ENCODE data around the gene PLA1A.

PLA1A gene

GRCh38 chr3:119571230-119571629 lies 26.5 kb upstream of the PLA1A start:
- no peak for DNase-seq
- Mint-ChIP-seq H3K9me3 (peaks cover 17% of the 10 kb centered on the region), H3K4me3 (no peak overlapping the region), H3K4me1 (peaks cover 25% of the 10 kb centered on the region), H3K36me3 (ENCODE audit: low read depth) (no peaks in the 10 kb centered on the region), H3K27me3 (ENCODE audit: low read depth, poor library complexity) (peaks cover 13% of the 10 kb centered on the region), H3K27ac (no peak overlapping the region)
- no peak for TF ChIP-seq CTCF (IDR thresholded peaks at IDR 0.05)

DNA sequence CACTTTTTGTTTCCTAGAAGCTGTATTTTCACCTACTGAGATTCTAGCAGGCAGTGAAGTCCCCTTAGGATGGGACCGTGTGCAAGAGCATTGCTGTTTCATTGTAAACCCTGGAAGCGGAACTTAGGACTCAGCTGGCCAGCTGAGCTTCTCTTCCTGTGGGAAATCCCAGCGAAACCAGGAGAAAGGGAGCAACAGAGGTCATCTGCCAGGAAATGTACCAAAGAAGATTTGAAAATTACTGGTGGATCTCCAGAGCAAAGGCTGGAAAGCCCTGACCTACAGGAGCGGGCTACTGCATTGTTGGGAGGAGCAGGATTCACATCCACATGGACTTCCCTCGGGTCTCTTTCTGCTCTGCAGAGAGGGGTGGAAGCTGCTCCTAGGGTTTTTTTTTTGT lies 26.0 kb upstream of the PLA1A start:
- peaks cover 17% of the 10 kb centered on the region for H3K9me3 Mint-ChIP-seq
- DNase-seq, result no peak
- no peaks in the 10 kb centered on the region for H3K36me3 Mint-ChIP-seq (ENCODE audit: low read depth)
- no peak overlapping the region for H3K4me3 Mint-ChIP-seq
- peaks cover 11% of the 10 kb centered on the region for H3K27me3 Mint-ChIP-seq (ENCODE audit: low read depth, poor library complexity)
- peaks cover 25% of the 10 kb centered on the region for H3K4me1 Mint-ChIP-seq
- no peak overlapping the region for H3K27ac Mint-ChIP-seq
- TF ChIP-seq CTCF (IDR thresholded peaks at IDR 0.05), result no peak

DNA sequence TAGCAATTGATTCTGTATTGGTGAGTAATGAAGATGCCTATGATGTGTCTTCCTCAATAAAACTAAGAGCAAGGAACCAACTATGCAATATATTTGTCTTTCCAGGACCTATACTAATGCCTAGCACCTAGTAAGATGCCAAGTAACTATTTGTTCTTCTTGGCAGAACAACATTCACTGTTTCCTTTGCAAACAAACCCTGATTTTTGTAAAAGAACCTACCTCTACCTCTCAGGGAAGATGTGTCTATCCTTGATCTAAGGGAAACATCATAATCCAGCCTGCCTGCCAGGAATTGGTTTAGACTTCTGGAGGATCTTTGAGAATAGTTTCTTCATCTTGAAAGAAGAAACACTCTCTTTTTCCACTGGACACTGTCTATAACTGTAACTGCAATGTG lies 22.2 kb upstream of the PLA1A start:
- H3K27me3 Mint-ChIP-seq (ENCODE audit: low read depth, poor library complexity), result peaks cover 20% of the 10 kb centered on the region
- DNase-seq, result no peak
- H3K9me3 Mint-ChIP-seq, result no peaks in the 10 kb centered on the region
- H3K36me3 Mint-ChIP-seq (ENCODE audit: low read depth), result no peaks in the 10 kb centered on the region
- H3K4me3 Mint-ChIP-seq, result no peak overlapping the region
- H3K27ac Mint-ChIP-seq, result no peak overlapping the region
- no peak for TF ChIP-seq CTCF (IDR thresholded peaks at IDR 0.05)
- peaks cover 35% of the 10 kb centered on the region for H3K4me1 Mint-ChIP-seq

DNA sequence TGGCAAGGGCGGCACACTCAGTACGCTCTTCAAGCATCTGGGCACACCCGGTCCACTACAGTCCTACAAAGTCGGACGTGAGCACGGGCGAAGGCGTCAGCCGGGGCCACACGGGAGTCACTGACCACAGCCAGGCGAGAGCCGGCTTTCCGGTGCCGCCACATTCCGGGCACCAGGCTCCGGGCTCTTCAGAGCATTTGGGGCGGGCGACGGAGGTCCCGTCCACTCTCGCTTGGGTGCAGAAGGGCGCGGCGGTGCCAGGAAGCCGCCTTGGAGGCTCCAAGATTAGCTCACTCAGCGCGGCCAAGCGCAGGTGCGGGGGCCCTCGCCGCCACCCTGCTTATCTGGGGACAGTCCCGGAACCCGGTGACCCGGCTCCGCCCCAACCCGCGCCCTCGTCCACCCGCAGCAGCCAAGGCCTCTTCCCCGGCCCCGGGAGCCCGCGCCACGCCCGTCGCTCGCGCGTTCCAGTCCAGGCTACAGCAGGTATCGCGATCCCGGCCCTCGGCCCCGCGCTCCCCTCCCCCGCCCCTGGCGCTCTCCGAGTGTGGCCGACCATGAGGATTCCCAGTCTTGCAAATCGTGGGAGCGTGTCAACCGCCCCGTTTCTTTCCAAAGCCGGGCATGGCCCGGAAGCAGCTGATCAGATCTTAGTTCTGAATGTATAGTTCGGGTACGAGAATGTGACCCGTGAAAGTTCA lies 18.2 kb upstream of the PLA1A start, which contains the start of gene ADPRH:
Gene ADPRH, plus strand, starts transcription at position 127 of the 701 bp plus-strand sequence. CDS start 2,678 bp downstream, outside the sequence.
- no peaks in the 10 kb centered on the region for H3K36me3 Mint-ChIP-seq (ENCODE audit: low read depth)
- peak; percentile 85 for DNase-seq

GRCh38 chr3:119580067-119580760 lies 17.5 kb upstream of the PLA1A start:
- peak overlapping the region; percentile 67 for H3K27ac Mint-ChIP-seq
- DNase-seq, result peak; percentile 16
- peaks cover 27% of the 10 kb centered on the region for H3K4me1 Mint-ChIP-seq
- H3K9me3 Mint-ChIP-seq, result no peaks in the 10 kb centered on the region
- peak overlapping the region; percentile 90 for H3K4me3 Mint-ChIP-seq
- H3K27me3 Mint-ChIP-seq (ENCODE audit: low read depth, poor library complexity), result peaks cover 20% of the 10 kb centered on the region
- no peak for TF ChIP-seq CTCF (IDR thresholded peaks at IDR 0.05)
- H3K36me3 Mint-ChIP-seq (ENCODE audit: low read depth), result no peaks in the 10 kb centered on the region

More for the DNA sequence above, 18.2 kb upstream of the PLA1A start, which contains the start of gene ADPRH:
- Mint-ChIP-seq H3K27ac (peak within 1 kb of the TSS; percentile 67), H3K4me1 (peaks cover 27% of the 10 kb centered on the region), H3K9me3 (no peaks in the 10 kb centered on the region), H3K4me3 (peak within 1 kb of the TSS; percentile 90), H3K27me3 (ENCODE audit: low read depth, poor library complexity) (peaks cover 20% of the 10 kb centered on the region)
- no peak for TF ChIP-seq CTCF (IDR thresholded peaks at IDR 0.05)
